GM19193 (cell line): ENCODE measurements around the gene TIMMDC1.

ENCODE experiments used
- POLR2A ChIP-seq: IDR thresholded peaks from 4 replicates; pipeline ENCODE4 v1.6.1; 2011; ENCODE audit not compliant: insufficient read depth, insufficient read length; ENCODE audit errors: extremely low read depth

Gene TIMMDC1

DNA sequence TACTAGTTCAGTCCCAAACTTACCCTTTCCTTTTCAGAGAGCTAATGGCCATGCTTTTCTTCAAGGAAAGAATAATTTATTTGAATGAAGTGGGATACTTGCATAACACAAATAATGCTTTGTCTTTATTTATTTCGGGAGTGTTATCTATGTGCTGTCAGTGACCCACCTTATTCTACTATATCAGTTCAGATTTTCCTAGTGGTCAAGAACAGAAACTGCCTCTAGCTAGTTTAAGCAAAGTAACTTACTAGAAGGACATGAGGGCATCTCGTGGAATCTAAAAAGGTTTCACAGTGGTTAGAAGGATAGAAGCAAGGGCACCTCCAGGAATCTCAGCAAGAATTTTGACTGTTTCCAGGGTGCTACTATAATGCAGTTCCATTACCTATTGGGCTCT lies 3.8 kb upstream of the TIMMDC1 start:
- TF ChIP-seq POLR2A = no peak

DNA sequence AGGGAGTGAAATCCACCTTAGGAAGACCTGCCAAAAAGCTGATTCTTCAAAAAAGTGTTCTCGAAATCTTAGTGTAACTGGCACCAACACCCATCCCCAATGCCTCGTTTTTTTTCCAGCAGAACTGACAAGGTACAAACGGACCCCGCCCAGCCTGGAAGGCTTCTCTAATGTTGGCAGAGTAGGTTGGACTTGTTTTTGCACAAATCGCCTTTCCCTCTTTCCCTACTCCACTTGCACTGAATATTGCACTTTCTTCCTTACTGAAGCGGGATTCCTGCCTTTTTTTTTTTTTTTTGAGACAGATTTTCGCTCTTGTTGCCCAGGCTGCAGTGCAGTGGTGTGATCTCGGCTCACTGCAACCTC lies 544 bp upstream of the TIMMDC1 start:
- no peak for TF ChIP-seq POLR2A

DNA sequence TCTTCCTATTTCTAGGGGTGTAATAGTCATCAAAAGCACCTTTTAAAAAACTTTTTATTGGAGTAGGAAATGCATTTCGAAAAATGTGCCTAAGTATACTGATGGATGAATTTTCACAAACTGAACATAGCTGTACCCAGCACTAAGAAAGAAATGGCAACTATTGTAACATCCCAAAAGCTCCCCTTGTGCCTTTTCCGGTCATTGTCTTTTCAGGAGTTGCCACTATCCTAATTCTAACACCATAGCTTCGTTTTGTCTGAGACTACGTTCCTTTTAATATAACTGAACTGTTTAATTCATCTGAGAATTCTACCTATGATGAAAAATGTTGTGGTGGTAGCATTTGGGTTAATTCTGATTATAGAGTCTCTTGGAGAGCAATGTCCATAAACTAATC lies 1.9 kb downstream of the TIMMDC1 start:
- no peak for TF ChIP-seq POLR2A

DNA sequence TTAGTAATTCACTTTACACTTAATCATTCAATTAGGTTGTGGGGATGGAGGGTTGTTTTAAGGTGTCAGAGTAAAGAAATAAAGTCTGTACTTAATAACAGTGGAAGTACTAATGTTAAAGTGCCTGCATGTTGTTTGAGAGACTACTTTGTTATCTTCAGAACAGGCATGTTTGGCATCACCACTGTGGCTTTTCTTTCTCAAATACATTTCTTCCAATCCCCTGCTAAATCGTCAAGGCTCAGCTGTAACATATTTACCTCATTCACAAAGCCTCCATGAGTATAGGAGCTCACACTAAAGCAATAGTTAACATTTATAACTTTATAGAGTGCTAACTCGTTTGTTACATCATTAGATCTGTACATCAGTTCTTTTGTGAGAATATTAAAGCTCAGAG lies 2.6 kb downstream of the TIMMDC1 start:
- TF ChIP-seq POLR2A = no peak

DNA sequence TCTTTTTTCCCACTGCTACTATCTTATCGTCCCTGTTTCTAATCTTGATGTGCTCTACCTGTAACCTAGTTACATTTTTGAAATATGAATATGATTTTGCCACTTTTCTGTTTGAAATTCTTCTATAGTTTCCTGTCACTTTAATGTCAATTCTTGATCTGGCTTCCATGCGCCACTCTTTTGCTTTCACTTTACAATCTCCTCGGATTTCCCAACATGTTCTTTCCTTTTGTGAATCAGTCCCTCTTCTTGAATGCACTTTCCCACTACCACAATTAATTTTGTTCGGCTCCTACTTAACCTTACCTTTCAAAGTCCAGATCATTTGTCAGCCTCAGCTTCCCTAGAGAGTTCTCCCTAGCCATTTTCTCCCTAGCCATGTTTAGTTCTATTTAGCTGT lies 8.3 kb downstream of the TIMMDC1 start:
- TF ChIP-seq POLR2A = no peak

DNA sequence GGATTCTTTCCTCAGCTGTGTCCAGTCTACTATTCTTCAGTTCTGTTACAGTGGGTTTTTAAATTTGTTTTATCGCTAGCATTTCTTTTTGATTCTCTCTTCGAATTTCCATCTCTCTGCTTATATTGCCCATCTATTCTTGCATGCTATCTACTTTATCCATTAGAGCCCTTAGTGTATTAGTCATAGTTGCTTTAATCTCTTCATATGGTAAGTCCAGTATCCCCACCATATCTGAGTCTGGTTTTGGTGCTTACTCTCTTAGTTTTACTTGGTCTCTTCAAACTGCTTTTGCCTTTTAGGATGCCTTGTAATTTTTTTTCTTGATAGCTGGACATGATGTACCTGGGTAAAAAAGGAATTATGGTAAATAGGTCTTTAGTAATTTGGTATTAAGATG lies 9.1 kb downstream of the TIMMDC1 start:
- TF ChIP-seq POLR2A = no peak

DNA sequence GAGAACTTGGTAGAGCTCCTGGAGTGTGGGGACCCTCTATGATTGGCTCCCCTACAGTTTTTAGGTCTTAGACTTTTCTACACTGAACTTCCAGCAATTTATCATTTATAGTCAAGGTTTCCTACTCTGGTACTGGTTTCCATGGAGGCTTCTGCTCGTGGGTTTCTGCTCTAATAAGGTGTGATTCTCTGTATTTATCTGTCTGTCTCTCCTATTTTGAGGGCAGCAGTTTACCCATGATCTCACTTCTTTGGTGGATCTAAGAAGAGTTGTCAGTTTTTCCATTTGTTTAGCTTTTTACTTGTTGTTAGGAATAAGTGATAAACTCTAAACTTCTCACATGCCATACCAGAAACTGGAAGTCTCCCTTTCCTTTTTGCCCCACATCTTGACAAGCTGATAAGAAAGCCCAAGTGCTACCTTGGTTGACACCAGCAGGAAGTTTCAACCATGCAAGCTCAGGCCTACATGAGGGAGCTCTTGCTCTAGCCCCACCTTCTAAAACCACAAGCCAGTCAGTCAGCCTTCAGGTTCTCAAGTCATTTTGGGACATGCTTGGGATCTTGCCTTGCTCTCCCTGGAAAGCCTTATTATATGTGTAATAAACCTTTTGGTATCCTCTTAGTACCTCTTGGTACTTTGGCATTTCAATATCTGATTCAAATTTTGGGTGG lies 10.0 kb downstream of the TIMMDC1 start:
- TF ChIP-seq POLR2A = no peak

DNA sequence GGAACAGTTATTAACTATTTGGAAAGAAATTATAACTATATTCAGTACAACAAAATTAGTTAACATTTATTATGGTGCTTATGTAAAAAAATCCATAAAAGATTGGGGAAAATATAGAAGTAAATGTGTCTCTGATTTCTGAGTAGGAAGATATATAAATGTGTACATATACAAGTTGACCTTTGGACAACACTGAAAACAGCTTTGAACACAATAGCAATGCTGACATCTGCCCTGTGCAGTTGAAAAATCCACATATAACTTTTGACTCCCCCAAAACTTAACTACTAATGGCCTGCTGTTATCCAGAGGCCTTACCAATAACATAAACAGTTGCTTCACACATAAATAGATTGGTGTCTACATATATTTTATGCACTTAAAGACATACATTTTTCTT lies 12.3 kb downstream of the TIMMDC1 start:
- TF ChIP-seq POLR2A = no peak

DNA sequence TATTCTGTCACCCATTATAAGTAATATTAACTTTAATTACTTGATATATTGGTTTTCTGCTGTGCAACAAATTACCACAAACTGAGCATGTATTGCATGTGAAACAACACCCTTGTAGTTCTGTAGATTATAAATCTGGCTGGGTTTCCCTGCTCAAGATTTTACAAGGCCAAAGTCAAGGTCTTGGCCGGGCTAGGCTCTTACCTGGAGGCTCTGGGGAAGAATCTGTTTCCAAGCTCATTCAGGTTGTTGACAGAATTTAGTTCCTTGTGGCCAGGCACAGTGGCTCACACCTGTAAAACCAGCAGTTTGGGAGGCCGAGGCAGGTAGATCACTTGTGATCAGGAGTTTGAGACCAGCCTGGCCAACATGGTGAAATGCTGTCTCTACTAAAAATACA lies 16.3 kb downstream of the TIMMDC1 start:
- TF ChIP-seq POLR2A = no peak

DNA sequence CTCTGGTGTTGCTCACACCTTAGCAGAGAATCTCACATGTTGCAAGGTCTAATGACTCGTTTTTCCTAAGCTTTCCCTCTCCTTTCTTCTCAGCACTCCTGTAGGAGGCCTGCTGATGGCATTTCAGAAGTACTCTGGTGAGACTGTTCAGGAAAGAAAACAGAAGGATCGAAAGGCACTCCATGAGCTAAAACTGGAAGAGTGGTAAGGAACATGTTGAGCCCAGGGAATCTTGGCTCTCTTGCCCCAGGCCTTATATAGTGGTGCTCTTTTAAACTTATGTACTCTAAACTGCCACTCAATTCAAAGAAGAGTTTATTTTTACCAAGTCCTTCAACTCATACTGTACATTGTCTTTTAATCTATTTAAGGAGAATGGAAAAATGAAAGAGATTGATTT lies 18.8 kb downstream of the TIMMDC1 start:
- TF ChIP-seq POLR2A = no peak

DNA sequence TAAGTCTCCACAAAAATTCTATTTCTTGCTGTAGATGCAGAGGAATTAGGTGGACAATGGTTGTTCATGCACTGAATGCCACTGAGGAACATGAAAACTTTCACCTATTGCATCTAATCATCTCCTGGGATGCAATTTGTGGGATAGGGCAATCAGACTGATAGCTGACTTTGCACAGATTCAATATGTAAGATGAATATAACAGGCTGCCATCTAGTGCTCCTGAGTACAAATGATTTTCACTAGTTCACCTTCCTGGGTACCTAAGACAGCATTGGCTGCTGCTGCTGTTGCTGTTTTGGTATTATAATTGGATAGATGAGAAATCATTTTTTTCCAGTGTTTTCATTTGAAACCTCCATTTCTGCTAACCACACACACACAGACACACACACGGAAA lies 19.7 kb downstream of the TIMMDC1 start:
- no peak for TF ChIP-seq POLR2A

DNA sequence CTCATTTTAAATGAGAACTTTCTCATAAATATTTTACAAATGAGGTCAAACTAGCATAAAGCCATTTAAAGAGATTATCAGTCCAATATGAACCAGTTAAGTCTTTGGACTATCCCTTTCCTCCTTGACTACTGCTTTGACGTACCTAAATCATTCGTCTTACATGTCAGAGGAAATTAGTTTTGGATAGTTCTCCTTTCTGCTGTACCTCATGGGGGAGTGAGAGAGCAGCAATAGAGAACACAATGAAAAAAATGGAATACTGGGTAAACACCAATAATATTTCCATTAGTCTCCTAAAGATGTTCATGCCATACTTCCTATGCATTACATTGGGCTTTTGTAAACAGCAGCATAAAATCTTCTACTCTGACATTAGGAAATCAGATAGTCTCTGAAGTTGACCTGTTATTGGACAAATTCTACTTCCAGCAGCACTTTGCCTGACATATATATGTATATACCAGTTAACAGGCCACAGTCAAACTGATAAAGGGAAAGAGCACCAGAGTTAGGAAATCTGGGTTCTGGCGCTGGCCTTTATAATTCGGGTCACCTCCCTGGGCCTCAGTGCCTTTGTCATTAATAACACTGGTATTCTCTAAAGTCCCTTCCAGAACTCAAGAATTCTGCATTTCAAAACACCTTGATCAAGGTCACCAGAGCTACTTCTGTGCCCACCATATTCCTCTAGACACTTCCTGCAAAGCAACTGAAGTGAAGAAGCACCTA lies 26.8 kb downstream of the TIMMDC1 start:
- no peak for TF ChIP-seq POLR2A

DNA sequence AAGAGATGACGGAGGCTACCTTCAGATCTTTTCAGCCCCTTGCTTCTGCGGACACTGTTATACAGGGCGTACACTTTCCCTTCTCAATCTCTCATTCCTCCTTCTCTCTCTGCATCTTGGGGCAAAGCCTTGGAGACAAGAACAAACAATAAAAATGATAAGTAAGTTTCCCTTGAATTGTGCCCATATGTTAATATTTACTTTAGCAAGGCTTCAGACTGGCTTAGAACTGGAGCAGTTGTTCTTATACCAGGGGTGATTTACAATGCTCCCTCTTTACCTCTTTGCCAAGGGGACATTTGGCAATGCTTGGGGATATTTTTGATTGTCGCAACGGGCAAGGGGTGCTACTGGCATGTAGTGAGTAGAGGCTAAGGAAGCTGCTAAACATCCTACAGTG lies 29.4 kb downstream of the TIMMDC1 start:
- no peak for TF ChIP-seq POLR2A

DNA sequence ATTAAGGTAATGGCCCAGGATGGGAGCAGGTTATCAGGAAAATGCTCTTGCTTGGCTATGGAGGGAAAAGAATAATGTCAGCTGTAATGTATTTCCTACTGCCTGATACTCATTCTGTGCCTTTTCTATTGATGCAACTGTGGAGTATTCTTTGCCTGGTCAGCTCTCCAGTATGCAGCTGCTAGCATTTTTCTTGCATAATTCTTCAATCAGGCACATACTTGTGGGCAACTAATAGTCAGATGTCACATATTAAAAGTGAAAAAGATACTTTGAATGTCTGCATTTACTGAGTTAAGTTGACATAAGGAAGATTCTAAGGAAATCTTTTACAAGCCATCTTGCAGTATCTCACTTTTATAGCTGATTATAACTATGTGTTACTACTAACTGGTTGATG lies 31.5 kb downstream of the TIMMDC1 start:
- TF ChIP-seq POLR2A = no peak

DNA sequence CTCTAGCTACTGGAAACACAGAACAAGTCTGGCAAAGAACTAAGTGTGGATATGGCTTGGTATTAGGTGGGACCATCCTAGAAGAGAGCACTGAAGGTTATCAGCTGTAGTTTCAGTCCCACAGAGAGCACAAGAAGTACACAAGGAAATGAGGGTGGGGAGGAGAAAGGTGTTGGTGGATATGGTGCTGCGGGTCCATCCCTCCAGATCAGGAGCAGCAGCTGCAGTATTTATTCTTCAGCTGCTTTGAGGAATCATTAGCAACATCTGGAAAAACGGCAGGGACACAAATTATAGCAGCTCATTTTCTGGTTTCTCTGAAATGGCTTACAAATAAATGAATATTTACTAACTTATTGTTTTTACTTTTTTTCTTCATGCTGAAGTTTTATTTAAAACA lies 32.1 kb downstream of the TIMMDC1 start:
- TF ChIP-seq POLR2A = no peak

DNA sequence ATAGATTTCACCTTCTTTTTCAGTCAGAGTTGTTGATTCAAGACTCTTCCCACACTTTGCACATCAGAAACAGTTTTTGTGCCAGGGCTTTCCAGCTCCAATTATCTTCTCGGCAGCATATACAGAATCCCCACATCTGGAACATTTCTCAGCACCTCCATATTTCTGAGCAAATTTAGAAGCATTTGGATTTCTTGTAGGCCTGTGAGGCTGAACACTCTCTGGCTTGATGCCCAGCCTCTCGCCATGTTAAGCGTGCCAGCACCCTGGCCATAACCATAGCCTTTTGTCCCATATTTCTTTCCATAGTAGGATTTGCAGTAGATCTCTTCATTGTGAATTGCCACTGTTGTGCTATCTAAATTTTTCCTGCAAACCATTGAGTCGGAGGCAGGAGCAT lies 32.8 kb downstream of the TIMMDC1 start:
- TF ChIP-seq POLR2A = no peak
